ENCODE results near the gene CABCOCO1.

DNA sequence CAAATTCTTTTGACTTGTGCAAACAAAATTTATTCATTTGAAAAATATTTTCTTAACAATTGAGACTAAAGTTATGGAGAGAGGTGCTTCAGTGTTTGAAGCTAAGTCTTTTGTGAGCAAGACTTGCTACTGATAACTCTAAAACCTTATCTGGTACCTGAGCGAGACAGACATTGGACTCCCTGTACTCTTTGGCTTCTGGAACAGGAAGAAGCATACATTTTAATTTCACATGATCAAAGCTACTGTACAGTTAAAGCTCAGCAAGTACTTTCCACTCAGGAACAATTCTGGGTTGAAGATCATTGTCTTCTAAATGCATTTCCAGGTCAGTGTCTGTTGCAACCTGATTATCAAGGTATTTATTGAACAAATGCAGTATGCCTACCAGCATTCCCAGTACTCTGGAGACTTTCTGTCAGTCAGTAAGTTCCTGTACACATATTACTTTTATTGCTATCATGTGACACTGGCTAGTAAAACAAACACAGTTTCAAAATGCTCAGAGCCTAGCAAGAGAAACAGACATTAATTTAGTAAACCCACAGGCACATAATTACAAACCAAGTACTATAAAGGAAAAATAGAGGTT lies 42.4 kb downstream of the CABCOCO1 start:
- TF ChIP-seq POLR2A (IDR thresholded peaks at IDR 0.05; ENCODE audit: low read length): no peak
- TF ChIP-seq GATA1 (IDR thresholded peaks at IDR 0.05; ENCODE audit: low read depth, low read length): no peak
